ENCODE results near the gene PARP3. TPM values are rescaled to one million over a fixed set of nuclear protein-coding genes. Genes with fewer than 3 reads are reported as not detected.

The PARP3 gene
- total RNA-seq, 2 donors from 2014 or later = 22.9 to 27.1 TPM

DNA sequence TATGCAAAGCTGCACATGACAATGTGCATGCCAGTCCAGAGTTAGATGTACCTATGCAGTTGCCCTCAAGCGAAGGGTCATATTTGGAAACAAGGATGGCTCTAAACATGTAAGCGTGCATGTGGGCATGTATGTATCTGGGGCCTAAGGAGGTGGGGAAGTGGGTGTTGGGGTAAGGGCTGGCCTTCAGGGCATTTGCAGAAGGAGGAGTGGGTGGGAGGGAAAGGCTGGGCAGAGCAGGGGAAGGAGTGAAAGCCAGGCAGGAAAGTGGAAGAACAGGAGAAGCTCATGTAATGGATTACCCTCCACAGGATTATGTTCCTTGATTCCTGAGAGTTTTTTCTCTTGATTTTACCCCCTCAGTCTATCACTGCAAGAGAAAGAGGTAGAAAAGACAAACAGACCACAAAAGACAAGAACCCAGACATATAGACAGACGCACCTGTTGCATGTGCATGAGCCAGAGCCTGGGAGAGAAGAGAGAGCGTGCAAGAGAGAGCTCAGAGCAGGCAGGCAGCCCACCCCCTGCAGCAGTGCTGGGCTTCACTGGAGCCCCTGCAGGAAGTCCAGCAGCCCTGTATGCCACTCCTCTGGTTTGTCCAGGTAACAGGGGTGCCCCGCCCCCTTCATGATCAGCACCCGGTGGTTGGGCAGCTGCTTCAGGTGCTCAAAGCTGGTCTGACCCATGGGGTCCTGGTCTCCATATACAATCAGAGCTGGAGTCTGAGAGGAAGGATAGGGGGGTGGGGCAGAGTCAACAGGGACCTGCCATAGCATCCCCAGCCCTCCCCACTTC is 26.9 kb downstream of the PARP3 start:
- Mint-ChIP-seq H3K4me3 (peak overlapping the region in 1 of 2 donors; percentile 89), H3K27ac (no peak overlapping the region), H3K27me3 (ENCODE audit: low read depth) (peaks cover 6% of the 10 kb centered on the region), H3K36me3 (ENCODE audit: insufficient read depth in 2 of 2) (peaks cover 0 to 5% of the 10 kb centered on the region in 2 donors), H3K9me3 (no peaks in the 10 kb centered on the region), H3K4me1 (ENCODE audit: low read depth) (peaks cover 24% of the 10 kb centered on the region)
- ATAC-seq (replicated peaks in 1 of 2) = no peak
- DNase-seq = no peak

DNA sequence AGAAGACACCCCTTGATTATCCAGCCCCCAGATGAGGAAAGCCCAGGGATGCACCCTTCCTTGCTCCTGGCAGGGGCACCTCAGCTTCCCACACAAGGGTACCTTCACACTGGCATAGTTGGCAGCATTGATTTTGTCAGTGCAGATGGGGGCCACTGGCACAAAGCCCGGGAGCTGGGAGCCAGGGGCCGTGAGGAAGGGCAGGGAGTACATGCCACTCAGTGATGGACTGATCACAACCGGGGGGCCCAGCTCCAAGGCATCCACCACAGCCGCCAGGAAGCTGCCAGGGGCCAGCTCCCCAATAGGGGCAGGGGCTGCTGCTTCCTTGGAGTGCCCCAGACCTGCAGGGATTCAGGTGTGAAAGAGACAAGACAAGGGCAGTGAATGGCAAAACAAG is 27.7 kb downstream of the PARP3 start:
- Mint-ChIP-seq H3K4me1 (ENCODE audit: low read depth) (peaks cover 30% of the 10 kb centered on the region), H3K27ac (no peak overlapping the region), H3K36me3 (ENCODE audit: insufficient read depth in 2 of 2) (peaks cover 0 to 5% of the 10 kb centered on the region in 2 donors), H3K4me3 (no peak overlapping the region), H3K9me3 (no peaks in the 10 kb centered on the region), H3K27me3 (ENCODE audit: low read depth) (peaks cover 6% of the 10 kb centered on the region)
- ATAC-seq (replicated peaks in 1 of 2) = no peak
- DNase-seq = no peak

DNA sequence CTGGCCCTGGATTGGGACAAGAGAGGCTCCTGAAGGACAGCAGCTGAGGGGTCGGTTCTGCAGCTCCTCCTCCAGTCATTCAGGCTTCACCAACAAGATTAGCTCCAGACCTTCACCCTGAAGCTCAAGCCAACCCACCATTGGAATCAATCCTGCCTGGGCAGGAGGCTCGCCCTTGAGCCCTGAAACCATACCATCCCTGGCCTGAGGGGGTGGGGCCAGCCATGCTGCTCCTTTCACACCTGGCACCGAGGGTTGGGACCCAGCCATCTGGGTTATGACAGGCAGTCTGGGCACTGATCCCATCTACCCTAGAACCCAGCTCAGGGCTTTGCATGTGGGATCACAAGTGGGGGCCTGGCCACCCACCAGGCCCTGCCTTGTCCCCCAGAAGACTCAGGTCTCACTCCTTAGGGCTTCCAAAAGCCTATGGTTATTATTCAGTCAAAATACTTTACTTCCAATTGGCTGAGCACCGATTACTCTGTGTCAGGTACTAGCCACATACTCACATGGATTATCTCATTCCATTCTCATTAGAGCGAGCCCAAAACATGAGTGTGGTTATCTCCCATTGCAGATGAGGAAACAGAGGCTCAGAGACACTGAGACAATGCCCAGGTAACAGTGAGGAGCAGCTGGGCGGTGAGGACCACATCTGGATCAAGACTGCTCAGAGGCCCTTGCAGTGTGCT is 28.6 kb downstream of the PARP3 start:
- Mint-ChIP-seq H3K36me3 (ENCODE audit: insufficient read depth in 2 of 2) (peaks cover 0 to 5% of the 10 kb centered on the region in 2 donors), H3K9me3 (no peaks in the 10 kb centered on the region), H3K4me1 (ENCODE audit: low read depth) (peaks cover 37% of the 10 kb centered on the region), H3K4me3 (no peak overlapping the region), H3K27ac (no peak overlapping the region), H3K27me3 (ENCODE audit: low read depth) (no peaks in the 10 kb centered on the region)
- ATAC-seq (replicated peaks in 1 of 2) (no peak), DNase-seq (no peak)

DNA sequence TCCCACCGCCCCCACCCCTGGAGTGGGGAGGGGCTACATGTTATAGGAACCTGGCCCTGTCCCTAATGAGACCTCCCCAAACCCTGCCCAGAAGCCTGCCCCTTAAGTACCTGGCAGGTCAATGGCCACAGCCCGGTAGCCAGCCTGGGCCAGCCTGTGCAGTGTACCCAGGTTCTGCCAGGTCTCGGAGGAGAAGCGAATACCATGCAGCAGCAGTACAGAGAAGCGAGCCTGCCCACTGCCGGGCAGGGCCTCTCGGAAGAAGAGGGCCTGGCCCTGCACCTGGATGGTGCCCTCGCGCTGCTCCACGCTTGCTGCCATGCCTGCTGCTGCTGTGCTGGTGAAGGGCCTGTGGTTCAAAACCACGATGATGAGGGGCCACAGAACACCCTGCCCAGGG is 29.2 kb downstream of the PARP3 start:
- Mint-ChIP-seq H3K27ac (no peak overlapping the region), H3K36me3 (ENCODE audit: insufficient read depth in 2 of 2) (peaks cover 0 to 5% of the 10 kb centered on the region in 2 donors), H3K9me3 (no peaks in the 10 kb centered on the region), H3K27me3 (ENCODE audit: low read depth) (no peaks in the 10 kb centered on the region), H3K4me3 (peak overlapping the region in 1 of 2 donors; percentile 6), H3K4me1 (ENCODE audit: low read depth) (peaks cover 37% of the 10 kb centered on the region)
- no peak for DNase-seq
- ATAC-seq (replicated peaks in 1 of 2) = no peak

DNA sequence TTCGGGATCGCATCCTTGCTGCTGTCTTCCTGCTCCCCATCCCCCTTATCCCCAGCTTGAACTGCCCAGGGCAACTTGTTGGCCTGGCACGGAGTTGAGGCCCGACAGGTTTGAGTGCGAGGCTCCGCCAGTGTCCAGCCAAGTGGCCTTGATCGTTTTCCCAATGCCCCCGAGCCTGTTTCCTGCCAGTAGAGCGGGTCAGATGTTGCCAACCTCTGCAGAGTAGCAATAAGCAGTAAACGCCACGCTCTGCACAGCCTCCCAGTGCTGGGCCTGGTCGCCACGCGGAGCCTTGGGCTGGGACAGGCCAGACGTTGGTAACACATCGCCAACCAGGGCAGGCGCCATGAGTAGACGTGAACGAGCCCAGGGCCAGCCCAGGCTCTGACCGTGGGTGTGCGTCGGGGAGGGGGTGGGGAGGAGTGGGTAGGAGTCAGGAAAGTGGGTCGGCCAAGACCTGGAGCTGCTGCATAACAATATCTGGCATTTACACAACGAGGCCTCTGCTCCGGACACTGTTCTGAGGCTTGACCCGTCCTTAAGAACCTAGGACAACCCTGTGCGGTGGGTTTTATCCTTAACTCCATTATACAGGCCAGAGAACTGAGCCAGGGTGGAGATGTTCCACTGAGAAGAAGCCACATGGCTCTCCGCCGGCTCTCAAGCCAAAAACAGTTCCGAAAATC is 32.3 kb downstream of the PARP3 start:
- DNase-seq (peak in 1 of 2 donors; percentile 29), ATAC-seq (replicated peaks in 1 of 2) (peak; percentile 19 to 30)
- no peaks in the 10 kb centered on the region for H3K27me3 Mint-ChIP-seq (ENCODE audit: low read depth)
- H3K4me3 Mint-ChIP-seq = peak overlapping the region; percentile 98 to 99
- no peaks in the 10 kb centered on the region for H3K9me3 Mint-ChIP-seq
- H3K27ac Mint-ChIP-seq = peak overlapping the region; percentile 21
- H3K36me3 Mint-ChIP-seq (ENCODE audit: insufficient read depth in 2 of 2) = peaks cover 0 to 5% of the 10 kb centered on the region in 2 donors
- peaks cover 30% of the 10 kb centered on the region for H3K4me1 Mint-ChIP-seq (ENCODE audit: low read depth)

DNA sequence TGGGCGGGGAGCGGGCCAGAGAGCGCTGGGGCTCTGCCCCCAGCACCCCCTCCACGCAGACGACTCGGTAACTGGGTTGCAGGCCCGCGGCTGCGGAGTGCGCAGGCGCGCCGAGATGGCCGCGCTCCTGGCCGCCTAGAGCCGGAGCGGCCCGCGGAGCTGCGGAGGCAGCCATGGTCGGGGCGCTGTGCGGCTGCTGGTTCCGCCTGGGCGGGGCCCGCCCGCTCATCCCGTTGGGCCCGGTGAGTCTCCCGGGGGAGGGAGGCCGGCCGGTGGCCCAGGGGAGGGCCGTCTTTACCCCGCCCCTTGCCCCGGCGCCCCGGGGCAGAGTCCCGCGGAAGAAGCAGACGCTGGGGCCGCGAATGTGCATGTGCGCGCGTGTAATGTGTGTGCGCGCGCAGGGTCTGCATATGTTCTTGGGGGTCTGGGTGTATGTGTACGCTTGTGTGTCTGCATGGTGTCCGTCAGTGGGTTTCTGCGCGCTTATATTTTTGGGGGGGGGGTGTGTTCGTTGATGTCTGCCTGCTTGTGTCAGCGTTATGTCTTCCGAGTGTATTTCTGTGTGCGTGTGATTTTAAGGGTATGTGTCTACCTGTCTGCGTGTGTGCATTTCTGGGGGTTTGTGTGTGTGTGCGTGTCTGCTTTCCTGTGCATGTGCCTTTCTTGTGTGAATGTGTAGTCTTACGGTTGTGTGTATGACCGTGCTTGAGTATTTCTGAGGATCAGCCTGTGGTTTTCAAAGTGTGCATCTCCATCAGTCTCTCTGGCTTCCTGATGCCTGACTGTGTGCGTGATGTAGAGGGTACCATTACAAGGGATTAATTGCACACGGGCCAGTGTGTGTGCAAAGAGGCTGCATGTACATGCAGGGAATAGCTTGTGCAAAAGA is 33.0 kb downstream of the PARP3 start, which contains the start of gene ABHD14A:
Gene ABHD14A, plus strand, starts transcription at position 102 of the 889 bp plus-strand sequence. Its CDS starts 72 bp downstream, at position 174.
- peaks cover 30% of the 10 kb centered on the region for H3K4me1 Mint-ChIP-seq (ENCODE audit: low read depth)
- H3K36me3 Mint-ChIP-seq (ENCODE audit: insufficient read depth in 2 of 2) = peaks cover 0 to 5% of the 10 kb centered on the region in 2 donors
- no peaks in the 10 kb centered on the region for H3K9me3 Mint-ChIP-seq
- no peaks in the 10 kb centered on the region for H3K27me3 Mint-ChIP-seq (ENCODE audit: low read depth)
- peak within 1 kb of the TSS; percentile 98 to 99 for H3K4me3 Mint-ChIP-seq
- DNase-seq = peak; percentile 82 to 83
- peak; percentile 83 to 85 for ATAC-seq (replicated peaks in 1 of 2)
- H3K27ac Mint-ChIP-seq = peak within 1 kb of the TSS; percentile 96

DNA sequence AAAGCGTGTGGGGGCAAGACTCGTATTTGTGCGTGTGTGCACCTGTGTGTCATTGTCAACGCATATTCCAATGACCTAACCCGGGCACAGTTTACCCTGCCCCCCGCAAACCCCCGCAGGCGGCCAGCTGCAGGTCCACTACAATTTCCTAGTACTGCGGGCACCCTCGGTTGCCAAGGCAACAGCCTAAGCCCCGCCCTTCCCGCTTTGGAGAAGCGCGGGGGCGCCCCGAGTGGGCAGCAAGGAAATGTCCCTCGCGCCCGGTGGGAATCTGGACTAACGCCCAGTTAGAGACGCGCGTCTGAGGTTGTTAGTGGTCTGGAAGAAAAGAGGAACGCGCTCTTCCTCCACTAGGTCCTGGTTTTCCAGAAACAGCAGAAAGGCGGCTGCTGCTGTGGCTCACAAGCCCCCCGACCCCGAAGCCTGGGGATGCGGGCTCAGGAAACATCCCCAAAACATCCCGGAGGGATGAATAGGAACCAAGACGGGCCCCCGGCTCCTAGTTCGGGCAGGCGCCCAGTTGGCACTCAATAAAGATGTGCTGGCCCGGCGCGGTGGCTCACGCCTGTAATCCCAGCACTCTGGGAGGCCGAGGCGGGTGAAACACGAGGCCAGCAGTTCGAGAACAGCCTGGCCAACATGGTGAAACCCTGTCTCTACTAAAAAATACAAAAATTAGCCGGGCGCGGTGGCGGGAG is 33.8 kb downstream of the PARP3 start:
- Mint-ChIP-seq H3K36me3 (ENCODE audit: insufficient read depth in 2 of 2) (peaks cover 0 to 6% of the 10 kb centered on the region in 2 donors), H3K27me3 (ENCODE audit: low read depth) (no peaks in the 10 kb centered on the region), H3K4me1 (ENCODE audit: low read depth) (peaks cover 30% of the 10 kb centered on the region), H3K27ac (no peak overlapping the region), H3K9me3 (no peaks in the 10 kb centered on the region), H3K4me3 (peak overlapping the region; percentile 83 to 99)
- DNase-seq (peak; percentile 36 to 38), ATAC-seq (replicated peaks in 1 of 2) (no peak)

DNA sequence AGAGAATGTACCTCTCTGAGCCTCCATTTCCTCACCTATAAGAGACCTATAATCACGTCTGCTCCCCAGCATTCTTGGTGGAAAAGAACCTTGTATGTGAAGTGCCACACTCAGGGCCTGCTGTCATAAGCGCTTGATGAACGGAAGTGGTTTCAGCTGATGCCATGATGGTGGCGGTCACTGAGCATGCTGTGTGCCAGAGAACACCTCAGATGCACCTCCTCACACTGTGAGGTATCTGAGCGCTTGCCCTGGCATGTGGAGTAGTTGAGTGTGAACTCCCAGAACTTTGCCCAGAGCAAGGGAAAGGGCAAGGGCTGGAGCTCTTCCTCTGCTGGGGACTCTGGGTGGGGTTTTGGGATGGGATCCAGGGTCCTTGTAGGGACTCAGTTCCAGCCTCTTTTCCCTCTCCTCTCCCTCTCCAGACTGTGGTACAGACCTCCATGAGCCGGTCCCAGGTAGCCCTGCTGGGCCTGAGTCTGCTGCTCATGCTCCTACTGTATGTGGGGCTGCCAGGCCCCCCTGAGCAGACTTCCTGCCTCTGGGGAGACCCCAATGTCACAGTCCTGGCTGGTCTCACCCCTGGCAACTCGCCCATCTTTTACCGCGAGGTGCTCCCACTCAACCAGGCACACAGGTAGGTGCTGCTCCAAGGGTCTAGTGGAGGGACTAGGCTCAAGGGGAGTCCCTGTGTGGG is 35.4 kb downstream of the PARP3 start:
- Mint-ChIP-seq H3K4me1 (ENCODE audit: low read depth) (peaks cover 44% of the 10 kb centered on the region), H3K4me3 (peak overlapping the region in 1 of 2 donors; percentile 26), H3K36me3 (ENCODE audit: insufficient read depth in 2 of 2) (peaks cover 0 to 6% of the 10 kb centered on the region in 2 donors), H3K27ac (peak overlapping the region; percentile 8), H3K9me3 (no peaks in the 10 kb centered on the region), H3K27me3 (ENCODE audit: low read depth) (no peaks in the 10 kb centered on the region)
- DNase-seq (peak; percentile 31 to 33), ATAC-seq (replicated peaks in 1 of 2) (no peak)

DNA sequence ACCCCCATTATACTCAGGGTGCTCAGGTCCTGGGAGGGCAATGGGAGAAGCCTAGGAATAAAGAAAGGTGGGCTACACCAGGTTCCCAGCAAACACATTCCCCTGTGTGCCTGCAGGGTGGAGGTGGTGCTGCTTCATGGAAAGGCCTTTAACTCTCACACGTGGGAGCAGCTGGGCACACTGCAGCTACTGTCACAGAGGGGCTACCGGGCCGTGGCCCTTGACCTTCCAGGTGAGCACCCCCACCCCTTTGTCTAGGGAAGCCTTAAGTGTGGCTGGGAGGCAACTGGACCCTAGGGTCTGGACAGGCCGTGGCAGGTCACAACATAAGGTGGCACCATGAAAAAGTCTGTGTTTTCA is 36.0 kb downstream of the PARP3 start:
- Mint-ChIP-seq H3K4me3 (no peak overlapping the region), H3K4me1 (ENCODE audit: low read depth) (peaks cover 48% of the 10 kb centered on the region), H3K27ac (no peak overlapping the region), H3K9me3 (no peaks in the 10 kb centered on the region), H3K36me3 (ENCODE audit: insufficient read depth in 2 of 2) (peaks cover 0 to 6% of the 10 kb centered on the region in 2 donors), H3K27me3 (ENCODE audit: low read depth) (no peaks in the 10 kb centered on the region)
- DNase-seq = no peak
- ATAC-seq (replicated peaks in 1 of 2) = no peak

DNA sequence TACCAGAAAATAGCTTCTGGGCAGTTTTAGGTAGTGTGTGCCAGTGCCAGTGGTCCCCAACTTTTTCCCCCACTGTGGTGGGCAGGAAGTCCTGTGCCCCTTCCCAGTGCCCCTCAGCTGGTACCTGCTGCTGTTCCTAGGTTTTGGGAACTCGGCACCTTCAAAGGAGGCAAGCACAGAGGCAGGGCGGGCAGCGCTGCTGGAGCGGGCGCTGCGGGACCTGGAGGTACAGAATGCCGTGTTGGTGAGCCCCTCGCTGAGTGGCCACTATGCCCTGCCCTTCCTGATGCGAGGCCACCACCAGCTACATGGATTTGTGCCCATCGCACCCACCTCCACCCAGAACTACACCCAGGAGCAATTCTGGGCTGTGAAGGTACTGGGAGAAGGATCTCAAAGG is 38.1 kb downstream of the PARP3 start:
- H3K27me3 Mint-ChIP-seq (ENCODE audit: low read depth) = no peaks in the 10 kb centered on the region
- H3K4me1 Mint-ChIP-seq (ENCODE audit: low read depth) = peaks cover 54% of the 10 kb centered on the region
- ATAC-seq (replicated peaks in 1 of 2) = no peak
- H3K36me3 Mint-ChIP-seq (ENCODE audit: insufficient read depth in 2 of 2) = peaks cover 0 to 1% of the 10 kb centered on the region in 2 donors
- no peak for DNase-seq
- no peak overlapping the region for H3K4me3 Mint-ChIP-seq
- no peaks in the 10 kb centered on the region for H3K9me3 Mint-ChIP-seq
- H3K27ac Mint-ChIP-seq = no peak overlapping the region

DNA sequence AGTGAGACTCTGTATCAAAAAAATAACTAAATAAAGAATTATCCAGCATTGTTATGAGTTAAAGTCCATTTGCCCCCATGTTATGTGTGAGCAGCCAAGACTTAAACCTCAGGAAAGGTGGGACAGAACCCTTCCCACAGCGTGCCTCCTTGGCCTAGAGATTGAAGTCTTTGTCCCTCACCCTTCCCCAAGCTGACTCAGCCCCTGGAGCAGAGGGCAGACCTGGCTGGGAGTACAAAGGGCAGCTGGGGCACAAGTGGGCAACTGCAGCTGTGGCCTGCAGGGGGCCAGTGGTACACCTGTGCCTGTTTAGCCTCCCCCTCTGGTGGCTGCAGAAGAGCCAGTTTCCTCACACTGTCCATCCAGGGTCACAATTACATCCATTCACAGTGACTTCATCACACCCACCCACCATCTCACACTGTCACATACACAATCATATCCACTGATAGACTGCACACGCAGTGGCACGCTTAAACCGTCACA is 40.2 kb downstream of the PARP3 start:
- H3K36me3 Mint-ChIP-seq (ENCODE audit: insufficient read depth in 2 of 2) = peaks cover 0 to 1% of the 10 kb centered on the region in 2 donors
- H3K4me1 Mint-ChIP-seq (ENCODE audit: low read depth) = peaks cover 39% of the 10 kb centered on the region
- H3K27me3 Mint-ChIP-seq (ENCODE audit: low read depth) = no peaks in the 10 kb centered on the region
- DNase-seq (peak; percentile 54 to 62), ATAC-seq (replicated peaks in 1 of 2) (peak; percentile 46 to 57)
- H3K27ac Mint-ChIP-seq = peak overlapping the region; percentile 47
- H3K9me3 Mint-ChIP-seq = no peaks in the 10 kb centered on the region
- peak overlapping the region; percentile 92 to 99 for H3K4me3 Mint-ChIP-seq

Measured in activated T-cell treated with anti-CD3 and anti-CD28 coated beads, Interleukin-2, amount 50 U/mL, for 72 hours (primary cell).